IPS DF 6.9 (cell line): Measurements from ENCODE around the gene YES1.
"Not testable (repeated sequence)": the region's sequence is repeated elsewhere in the genome, so short reads cannot be mapped to it uniquely, and the experiment has no call there.

Experiments used
- DNase-seq: peaks from one replicate; pipeline ENCODE4 v3.0.0-alpha.2; 2013; ENCODE audit warnings: low read depth, low spot score
- H3K27ac ChIP-seq: one replicate; pipeline ENCODE4 v1.5.1; 2013; ENCODE audit warnings: low read length, control low read depth
- H3K27me3 ChIP-seq: 2 replicates; pipeline ENCODE4 v1.6.1; 2013; ENCODE audit warnings: mild to moderate bottlenecking, low read length; ENCODE audit not compliant: control insufficient read depth, insufficient read depth
- H3K36me3 ChIP-seq: 2 replicates; pipeline ENCODE4 v1.6.1; 2013; ENCODE audit warnings: low read length; ENCODE audit not compliant: control insufficient read depth, insufficient read depth
- H3K4me1 ChIP-seq: 2 replicates; pipeline ENCODE4 v1.6.1; 2013; ENCODE audit warnings: low read length; ENCODE audit not compliant: control insufficient read depth, insufficient read depth
- H3K4me3 ChIP-seq: 2 replicates; pipeline ENCODE4 v1.5.1; 2013; ENCODE audit warnings: mild to moderate bottlenecking, low read length
- H3K9me3 ChIP-seq: 2 replicates; pipeline ENCODE4 v1.6.1; 2013; ENCODE audit warnings: low read length, inconsistent platforms; ENCODE audit not compliant: control insufficient read depth, insufficient read depth
- WGBS: extraction: QIAGEN DNeasy Blood & Tissue Kit; methylation state at CpG from one replicate; pipeline ENCODE4 v1.1.7; 2013; ENCODE audit warnings: mixed read lengths, missing lambda C conversion rate; ENCODE audit not compliant: insufficient read length, insufficient coverage; 5-methylcytosine and 5-hydroxymethylcytosine counted together

Gene YES1

GRCh38 chr18:778194-778927, 33.7 kb downstream of the YES1 start:
- Histone ChIP-seq H3K9me3 (no peaks in the 10 kb centered on the region), H3K27ac (no peak overlapping the region), H3K4me3 (no peak overlapping the region), H3K36me3 (no peaks in the 10 kb centered on the region), H3K27me3 (no peaks in the 10 kb centered on the region), H3K4me1 (no peaks in the 10 kb centered on the region)
- WGBS: no CpG with 5 or more reads among the region's 4 CpGs
- no peak for DNase-seq

- no CpG with 5 or more reads among the region's 1 CpG for WGBS
- no peaks in the 10 kb centered on the region for H3K27me3 ChIP-seq
Measured at GRCh38 chr18:777021-777420, 35.0 kb downstream of the YES1 start.

DNA sequence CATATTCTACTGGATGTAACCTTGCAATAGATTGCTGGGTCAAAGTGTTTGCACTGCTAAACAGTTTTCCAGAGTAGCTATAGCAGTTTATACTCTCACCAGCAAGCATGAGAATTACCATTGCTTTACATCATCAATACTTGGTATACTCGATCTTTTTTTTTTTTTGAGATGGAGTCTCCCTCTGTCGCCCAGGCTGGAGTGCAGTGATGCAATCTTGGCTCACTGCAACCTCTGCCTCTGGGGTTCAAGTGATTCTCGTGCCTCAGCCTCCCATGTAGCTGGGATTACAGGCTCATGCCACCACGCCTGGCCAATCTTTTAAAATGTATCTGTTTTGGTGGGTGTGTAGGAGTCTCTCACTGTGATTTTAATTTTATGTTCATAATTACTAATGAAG, 36.0 kb downstream of the YES1 start:
- not testable (repeated sequence) for H3K27ac ChIP-seq, H3K4me3 ChIP-seq, H3K4me1 ChIP-seq, H3K9me3 ChIP-seq, H3K36me3 ChIP-seq, DNase-seq, H3K27me3 ChIP-seq
- WGBS: no CpG with 5 or more reads among the region's 4 CpGs

More at GRCh38 chr18:777021-777420, 35.0 kb downstream of the YES1 start:
- Histone ChIP-seq H3K36me3 (no peaks in the 10 kb centered on the region), H3K4me1 (no peaks in the 10 kb centered on the region), H3K4me3 (no peak overlapping the region), H3K27ac (no peak overlapping the region), H3K9me3 (no peaks in the 10 kb centered on the region)
- DNase-seq: no peak

- Histone ChIP-seq H3K4me3 (no peak overlapping the region), H3K9me3 (no peaks in the 10 kb centered on the region), H3K4me1 (no peaks in the 10 kb centered on the region), H3K27ac (no peak overlapping the region), H3K27me3 (no peaks in the 10 kb centered on the region), H3K36me3 (no peaks in the 10 kb centered on the region)
- DNase-seq: no peak
- WGBS: no CpG with 5 or more reads among the region's 1 CpG
Measured at GRCh38 chr18:774811-775210, 37.2 kb downstream of the YES1 start.

GRCh38 chr18:773980-774624, 37.9 kb downstream of the YES1 start:
- Histone ChIP-seq H3K9me3 (no peaks in the 10 kb centered on the region), H3K4me3 (no peak overlapping the region), H3K27ac (no peak overlapping the region), H3K4me1 (no peaks in the 10 kb centered on the region), H3K36me3 (no peaks in the 10 kb centered on the region), H3K27me3 (no peaks in the 10 kb centered on the region)
- no peak for DNase-seq
- WGBS: no CpG with 5 or more reads among the region's 14 CpGs

- no peaks in the 10 kb centered on the region for H3K36me3 ChIP-seq
- no peaks in the 10 kb centered on the region for H3K27me3 ChIP-seq
- H3K4me1 ChIP-seq: no peaks in the 10 kb centered on the region
- H3K4me3 ChIP-seq: no peak overlapping the region
- no peak overlapping the region for H3K27ac ChIP-seq
- no peaks in the 10 kb centered on the region for H3K9me3 ChIP-seq
- DNase-seq: no peak
Measured at GRCh38 chr18:770583-770961, 41.5 kb downstream of the YES1 start.

GRCh38 chr18:767961-768360, 44.1 kb downstream of the YES1 start:
- DNase-seq: no peak
- Histone ChIP-seq H3K27ac (no peak overlapping the region), H3K4me1 (no peaks in the 10 kb centered on the region), H3K36me3 (no peaks in the 10 kb centered on the region), H3K27me3 (no peaks in the 10 kb centered on the region), H3K9me3 (no peaks in the 10 kb centered on the region), H3K4me3 (no peak overlapping the region)
- WGBS: no CpG with 5 or more reads among the region's 1 CpG

- H3K4me1 ChIP-seq: no peaks in the 10 kb centered on the region
- no peak overlapping the region for H3K4me3 ChIP-seq
- no peaks in the 10 kb centered on the region for H3K27me3 ChIP-seq
- DNase-seq: no peak
- no peak overlapping the region for H3K27ac ChIP-seq
- WGBS: no CpG with 5 or more reads among the region's 12 CpGs
- H3K36me3 ChIP-seq: no peaks in the 10 kb centered on the region
- H3K9me3 ChIP-seq: no peaks in the 10 kb centered on the region
Measured at GRCh38 chr18:767084-767882, 44.8 kb downstream of the YES1 start.

GRCh38 chr18:766550-766860, 45.5 kb downstream of the YES1 start:
- H3K36me3 ChIP-seq: no peaks in the 10 kb centered on the region
- H3K27ac ChIP-seq: no peak overlapping the region
- no peaks in the 10 kb centered on the region for H3K9me3 ChIP-seq
- DNase-seq: no peak
- no peaks in the 10 kb centered on the region for H3K27me3 ChIP-seq
- whole genome bisulfite sequencing: no CpG with 5 or more reads among the region's 1 CpG
- no peaks in the 10 kb centered on the region for H3K4me1 ChIP-seq
- H3K4me3 ChIP-seq: no peak overlapping the region

DNA sequence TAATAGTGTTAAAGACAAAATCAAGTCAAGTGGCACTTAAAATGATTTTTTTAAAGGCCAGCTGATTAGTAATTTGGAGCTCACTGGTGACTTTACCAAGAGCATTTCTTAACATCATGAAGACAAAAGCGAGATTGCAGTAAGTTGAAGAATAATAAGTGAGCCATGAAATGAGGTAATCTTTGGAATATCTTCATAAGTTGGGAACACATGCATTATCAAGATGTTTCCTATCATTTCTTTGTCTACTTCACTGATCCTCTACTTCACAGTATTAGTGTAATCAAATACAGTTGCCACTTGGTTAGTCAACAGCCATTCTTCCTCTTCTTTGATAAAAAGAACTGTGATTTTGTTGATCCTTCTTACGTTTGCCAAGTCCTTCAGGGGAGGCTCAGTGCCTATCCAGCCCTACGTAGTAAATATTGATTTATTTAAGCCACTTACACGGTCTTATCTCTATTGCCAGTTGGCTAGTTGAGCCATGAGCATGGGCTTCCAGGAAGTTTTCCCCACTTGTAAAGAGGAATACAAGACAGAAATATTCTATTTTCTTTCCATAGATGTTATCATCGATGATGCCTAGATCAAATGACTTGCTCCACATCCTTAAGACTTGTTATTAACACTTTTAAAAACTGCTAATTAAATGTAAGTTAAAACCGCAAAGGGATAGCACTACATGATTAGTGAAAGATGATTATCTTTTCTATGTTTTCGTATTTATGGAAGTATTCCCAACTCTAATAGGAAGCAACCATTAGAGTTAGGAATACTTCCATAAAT, 46.1 kb downstream of the YES1 start:
- no peak overlapping the region for H3K27ac ChIP-seq
- WGBS: no CpG with 5 or more reads among the region's 7 CpGs
- no peaks in the 10 kb centered on the region for H3K4me1 ChIP-seq
- no peak overlapping the region for H3K4me3 ChIP-seq
- no peaks in the 10 kb centered on the region for H3K36me3 ChIP-seq
- no peaks in the 10 kb centered on the region for H3K9me3 ChIP-seq
- no peaks in the 10 kb centered on the region for H3K27me3 ChIP-seq
- no peak for DNase-seq
